Measurements from ENCODE around the gene ASIC2. TPM values are rescaled to one million over a fixed set of nuclear protein-coding genes. Genes with fewer than 3 reads are reported as not detected.
"Not testable (repeated sequence)": the region's sequence is repeated elsewhere in the genome, so short reads cannot be mapped to it uniquely, and the experiment has no call there.

The ASIC2 gene
- total RNA-seq, 1 experiment from 2014 or later = not detected

DNA sequence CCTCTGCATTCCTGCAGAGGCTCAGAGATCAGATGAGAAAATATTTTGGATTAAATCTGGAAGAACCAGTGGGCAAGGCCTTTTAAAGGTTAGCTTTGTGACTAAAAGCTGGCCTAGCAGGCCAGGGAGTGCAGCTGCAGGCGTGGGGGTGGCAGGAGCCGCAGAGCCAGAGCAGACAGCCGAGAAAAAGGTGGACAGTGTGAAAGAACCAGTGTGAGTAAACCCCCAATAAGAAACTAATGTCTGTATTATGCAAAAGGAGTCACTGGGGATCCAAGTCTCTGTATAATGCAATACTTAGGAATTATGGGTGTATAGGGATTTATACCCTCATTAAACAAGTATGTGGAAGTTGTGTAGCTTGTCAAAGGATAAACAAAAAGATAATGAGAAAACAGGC, 322.8 kb downstream of the ASIC2 start:
- Histone ChIP-seq H3K27ac (ENCODE audit: low read depth, low read length) (no peak overlapping the region), H3K27me3 (ENCODE audit: insufficient read depth, low read length) (no peaks in the 10 kb centered on the region; the same call in 1 of the 2 replicates), H3K4me3 (replicated peaks in 1 of 2; ENCODE audit: low read depth in 1 of 2, low read length in 2 of 2) (no peak overlapping the region), H3K4me1 (ENCODE audit: control insufficient read depth in 1 of 2, insufficient read depth in 2 of 2, low read length in 2 of 2) (no peaks in the 10 kb centered on the region), H3K9me2 (ENCODE audit: insufficient read depth) (no peaks in the 10 kb centered on the region), H3K36me3 (ENCODE audit: control insufficient read depth in 1 of 2, insufficient read depth in 2 of 2, low read length in 2 of 2) (no peaks in the 10 kb centered on the region), H3K4me2 (ENCODE audit: low read length) (no peak overlapping the region), H4K20me1 (ENCODE audit: insufficient read depth) (no peaks in the 10 kb centered on the region), H3K9me3 (ENCODE audit: control insufficient read depth in 1 of 2, insufficient read depth in 1 of 2, low read depth in 1 of 2, low read length in 2 of 2) (no peaks in the 10 kb centered on the region), H3K79me2 (ENCODE audit: insufficient read depth, low read length) (no peaks in the 10 kb centered on the region), H3K9ac (ENCODE audit: low read length) (no peak overlapping the region), H2AFZ (ENCODE audit: low read depth, low read length, poor library complexity, severe bottlenecking) (no peak overlapping the region)
- ChIA-PET CTCF (no interaction called here), RAD21 (ENCODE audit: low non-redundant PET in 1 of 2, low total read pairs in 2 of 2, uncharacterized antibody in 2 of 2, unreplicated experiment in 2 of 2) (no interaction called here), POLR2A (no interaction called here)
- BruUV-seq (replicated peaks) = no TSS peak
- no peak for TF ChIP-seq RAD21 (IDR thresholded peaks at IDR 0.05; ENCODE audit: low read depth)
- TF ChIP-seq, protein P1, sequence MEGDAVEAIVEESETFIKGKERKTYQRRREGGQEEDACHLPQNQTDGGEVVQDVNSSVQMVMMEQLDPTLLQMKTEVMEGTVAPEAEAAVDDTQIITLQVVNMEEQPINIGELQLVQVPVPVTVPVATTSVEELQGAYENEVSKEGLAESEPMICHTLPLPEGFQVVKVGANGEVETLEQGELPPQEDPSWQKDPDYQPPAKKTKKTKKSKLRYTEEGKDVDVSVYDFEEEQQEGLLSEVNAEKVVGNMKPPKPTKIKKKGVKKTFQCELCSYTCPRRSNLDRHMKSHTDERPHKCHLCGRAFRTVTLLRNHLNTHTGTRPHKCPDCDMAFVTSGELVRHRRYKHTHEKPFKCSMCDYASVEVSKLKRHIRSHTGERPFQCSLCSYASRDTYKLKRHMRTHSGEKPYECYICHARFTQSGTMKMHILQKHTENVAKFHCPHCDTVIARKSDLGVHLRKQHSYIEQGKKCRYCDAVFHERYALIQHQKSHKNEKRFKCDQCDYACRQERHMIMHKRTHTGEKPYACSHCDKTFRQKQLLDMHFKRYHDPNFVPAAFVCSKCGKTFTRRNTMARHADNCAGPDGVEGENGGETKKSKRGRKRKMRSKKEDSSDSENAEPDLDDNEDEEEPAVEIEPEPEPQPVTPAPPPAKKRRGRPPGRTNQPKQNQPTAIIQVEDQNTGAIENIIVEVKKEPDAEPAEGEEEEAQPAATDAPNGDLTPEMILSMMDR (IDR thresholded peaks at IDR 0.05 in 2 of 3, conservative IDR thresholded peaks at IDR 0.05 in 1 of 3; ENCODE audit: borderline replicate concordance in 1 of 3, insufficient read depth in 1 of 3, low read depth in 2 of 3, low read length in 2 of 3) = no peak
- no peak for TF ChIP-seq EZH2phosphoT487 (IDR thresholded peaks at IDR 0.05; ENCODE audit: borderline replicate concordance)
- TF ChIP-seq ELF1 (IDR thresholded peaks at IDR 0.05; ENCODE audit: borderline replicate concordance, low read depth) = no peak
- TF ChIP-seq EGR1 (IDR thresholded peaks at IDR 0.05; ENCODE audit: low read depth) = no peak
- no peak for TF ChIP-seq EZH2 (IDR thresholded peaks at IDR 0.05)
- TF ChIP-seq ZNF274 (IDR thresholded peaks at IDR 0.05; ENCODE audit: low read depth, low read length) = no peak
- no peak for TF ChIP-seq JUND (IDR thresholded peaks at IDR 0.05)
- TF ChIP-seq, protein P2, sequence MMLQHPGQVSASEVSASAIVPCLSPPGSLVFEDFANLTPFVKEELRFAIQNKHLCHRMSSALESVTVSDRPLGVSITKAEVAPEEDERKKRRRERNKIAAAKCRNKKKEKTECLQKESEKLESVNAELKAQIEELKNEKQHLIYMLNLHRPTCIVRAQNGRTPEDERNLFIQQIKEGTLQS (IDR thresholded peaks at IDR 0.05) = no peak
- no peak for TF ChIP-seq SP1 (IDR thresholded peaks at IDR 0.05; ENCODE audit: low read depth)
- no peak for TF ChIP-seq POLR2A (IDR thresholded peaks at IDR 0.05; ENCODE audit: borderline replicate concordance, extremely low read depth, insufficient read depth, insufficient read length)
- no peak for ATAC-seq
- no peak for DNase-seq (ENCODE audit: low read depth, low spot score)
- intact Hi-C loops (cut with micrococcal nuclease) = no loop called here

DNA sequence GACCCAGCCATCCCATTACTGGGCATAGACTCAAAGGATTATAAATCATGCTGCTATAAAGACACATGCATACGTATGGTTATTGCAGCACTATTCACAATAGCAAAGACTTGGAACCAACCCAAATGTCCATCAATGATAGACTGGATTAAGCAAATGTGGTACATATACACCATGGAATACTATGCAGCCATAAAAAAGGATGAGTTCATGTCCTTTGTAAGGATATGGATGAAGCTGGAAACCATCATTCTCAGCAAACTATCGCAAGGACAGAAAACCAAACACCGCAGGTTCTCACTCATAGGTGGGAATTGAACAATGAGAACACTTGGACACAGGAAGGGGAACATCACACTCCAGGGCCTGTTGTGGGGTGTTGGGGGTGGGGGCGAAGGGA, 323.9 kb downstream of the ASIC2 start:
- DNase-seq (ENCODE audit: low read depth, low spot score); CTCF ChIA-PET; H3K4me1 ChIP-seq (ENCODE audit: control insufficient read depth in 1 of 2, insufficient read depth in 2 of 2, low read length in 2 of 2); H3K27me3 ChIP-seq (ENCODE audit: insufficient read depth, low read length); RAD21 ChIA-PET (ENCODE audit: low non-redundant PET in 1 of 2, low total read pairs in 2 of 2, uncharacterized antibody in 2 of 2, unreplicated experiment in 2 of 2); intact Hi-C loops (cut with micrococcal nuclease); H3K9me2 ChIP-seq (ENCODE audit: insufficient read depth); H2AFZ ChIP-seq (ENCODE audit: low read depth, low read length, poor library complexity, severe bottlenecking); POLR2A ChIA-PET; H3K4me3 ChIP-seq (replicated peaks in 1 of 2; ENCODE audit: low read depth in 1 of 2, low read length in 2 of 2); H3K27ac ChIP-seq (ENCODE audit: low read depth, low read length); H3K36me3 ChIP-seq (ENCODE audit: control insufficient read depth in 1 of 2, insufficient read depth in 2 of 2, low read length in 2 of 2); H3K79me2 ChIP-seq (ENCODE audit: insufficient read depth, low read length); H4K20me1 ChIP-seq (ENCODE audit: insufficient read depth); H3K9me3 ChIP-seq (ENCODE audit: control insufficient read depth in 1 of 2, insufficient read depth in 1 of 2, low read depth in 1 of 2, low read length in 2 of 2); ATAC-seq; H3K4me2 ChIP-seq (ENCODE audit: low read length); BruUV-seq (replicated peaks); H3K9ac ChIP-seq (ENCODE audit: low read length): not testable (repeated sequence)
